Stomach (tissue), 4 donors: ENCODE measurements around the gene AGGF1.

Source experiments
- POLR2AphosphoS5 ChIP-seq, 3 donors: sonication (generic); formaldehyde crosslinking; IDR thresholded peaks; one replicate each; pipeline ENCODE4 v1.6.1; 2016; ENCODE audit warnings: antibody characterized with exemption in 3 of 3
- TF ChIP-seq, protein P1 (sequence below), 7 experiments: fragments of 450-650 bp in 4 of 7; fragments of 200-600 bp in 3 of 7; sonication (generic) in 3 of 7; IDR thresholded peaks; one replicate each; pipeline ENCODE4 v1.5.1; 2016 to 2019; ENCODE audit warnings: antibody characterized with exemption in 7 of 7, control low read depth in 2 of 7, mild to moderate bottlenecking in 1 of 7

DNA sequence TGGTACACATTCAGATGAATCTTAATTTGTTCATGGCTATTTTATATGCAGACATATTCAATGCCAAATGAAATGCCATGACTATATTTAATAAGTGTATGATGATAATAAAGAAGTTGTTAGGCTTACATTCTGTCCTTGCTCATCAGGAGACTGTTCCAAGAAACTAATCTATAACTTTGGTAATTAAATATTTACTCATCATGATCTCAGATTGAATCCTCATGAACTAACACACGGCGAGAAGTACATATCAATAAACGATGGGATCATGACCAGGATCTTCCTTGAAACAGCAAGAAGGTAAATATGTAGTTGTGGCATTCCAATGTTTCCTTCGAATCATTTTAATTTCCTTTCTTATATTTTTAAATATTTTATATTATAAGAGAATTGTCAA, 12.5 kb upstream of the AGGF1 start:
- no peak for TF ChIP-seq POLR2AphosphoS5 (IDR thresholded peaks at IDR 0.05)
- TF ChIP-seq, protein P1, sequence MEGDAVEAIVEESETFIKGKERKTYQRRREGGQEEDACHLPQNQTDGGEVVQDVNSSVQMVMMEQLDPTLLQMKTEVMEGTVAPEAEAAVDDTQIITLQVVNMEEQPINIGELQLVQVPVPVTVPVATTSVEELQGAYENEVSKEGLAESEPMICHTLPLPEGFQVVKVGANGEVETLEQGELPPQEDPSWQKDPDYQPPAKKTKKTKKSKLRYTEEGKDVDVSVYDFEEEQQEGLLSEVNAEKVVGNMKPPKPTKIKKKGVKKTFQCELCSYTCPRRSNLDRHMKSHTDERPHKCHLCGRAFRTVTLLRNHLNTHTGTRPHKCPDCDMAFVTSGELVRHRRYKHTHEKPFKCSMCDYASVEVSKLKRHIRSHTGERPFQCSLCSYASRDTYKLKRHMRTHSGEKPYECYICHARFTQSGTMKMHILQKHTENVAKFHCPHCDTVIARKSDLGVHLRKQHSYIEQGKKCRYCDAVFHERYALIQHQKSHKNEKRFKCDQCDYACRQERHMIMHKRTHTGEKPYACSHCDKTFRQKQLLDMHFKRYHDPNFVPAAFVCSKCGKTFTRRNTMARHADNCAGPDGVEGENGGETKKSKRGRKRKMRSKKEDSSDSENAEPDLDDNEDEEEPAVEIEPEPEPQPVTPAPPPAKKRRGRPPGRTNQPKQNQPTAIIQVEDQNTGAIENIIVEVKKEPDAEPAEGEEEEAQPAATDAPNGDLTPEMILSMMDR (IDR thresholded peaks at IDR 0.05): no peak
